Placental pericyte (primary cell): ENCODE results near the gene FAIM2. TPM values are rescaled to one million over a fixed set of nuclear protein-coding genes. Genes with fewer than 3 reads are reported as not detected.

Experiments used
- total RNA-seq: library from RNA; depleted of rRNA; stranded (reverse); fragments of >200 nt; gene quantifications from 2 replicates; pipeline ENCODE4 v1.2.3, GENCODE V29; 2012

The FAIM2 gene
- total RNA-seq: 0.29 and 6.6 TPM in 2 replicates

DNA sequence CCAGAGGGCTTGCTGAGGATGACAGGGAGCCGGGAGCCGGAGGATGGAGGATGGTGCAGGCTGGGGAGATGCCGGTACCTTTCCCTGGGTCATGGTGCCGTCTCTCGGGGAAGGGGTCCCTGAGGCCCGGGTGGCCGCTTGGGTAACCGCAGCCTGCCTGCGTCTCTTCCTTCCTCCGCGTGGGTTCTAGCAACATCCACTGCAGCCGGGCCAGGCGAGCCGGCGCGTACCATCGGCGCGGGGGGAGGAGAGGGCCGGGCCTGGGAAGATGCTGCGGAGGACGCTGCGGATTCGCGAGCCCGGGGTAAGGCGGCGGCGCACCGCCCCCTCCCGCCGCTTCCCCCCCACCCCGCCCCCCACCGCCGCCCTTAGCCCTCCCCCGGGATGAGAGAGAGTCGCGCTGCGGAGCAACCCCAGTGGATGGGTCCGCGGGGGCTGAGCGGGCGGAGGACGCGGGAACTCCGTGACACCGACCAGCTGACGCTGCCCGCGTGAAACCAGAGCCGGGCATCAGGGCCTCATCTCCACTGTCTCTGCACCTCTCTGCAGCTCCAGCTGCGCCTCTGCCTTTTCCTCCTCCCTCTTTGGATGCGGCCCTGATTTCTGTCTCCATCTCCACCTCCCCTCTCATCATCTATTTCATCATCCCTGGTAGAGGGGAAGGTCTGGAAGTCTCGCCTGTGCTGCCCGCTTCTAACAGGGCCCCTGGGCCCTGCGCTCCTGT is at the start of gene FAIM2:
TSS of gene FAIM2 (minus strand) at position 201 of the 724 bp plus-strand sequence. CDS start at position 93, 108 bp downstream.

GRCh38 chr12:49950273-49951251 is 46.9 kb upstream of the FAIM2 start, which contains the start of gene AQP2:
TSS of gene AQP2 (plus strand) at chr12:49950737. CDS start at chr12:49950831, 94 bp downstream.

GRCh38 chr12:49842519-49843352 is 61.0 kb downstream of the FAIM2 start, which contains the start of gene BCDIN3D:
TSS of gene BCDIN3D (minus strand) at chr12:49843106. CDS start at chr12:49843087, 19 bp downstream.

GRCh38 chr12:49828133-49829091 is 75.3 kb downstream of the FAIM2 start, which contains the start of gene NCKAP5L:
TSS of gene NCKAP5L (minus strand) at chr12:49828413. CDS start at chr12:49804044, 24,369 bp downstream.

Other genes starting within 250 kb of the FAIM2 start
- 28.2 and 80.6 TPM in 2 replicates for gene FMNL3, start 196.5 kb downstream of the FAIM2 start, total RNA-seq
- gene TMBIM6, start 162.3 kb downstream of the FAIM2 start, total RNA-seq: 511 and 533 TPM in 2 replicates
- 39.7 and 40.3 TPM in 2 replicates for gene NCKAP5L, start 75.5 kb downstream of the FAIM2 start, total RNA-seq
- gene BCDIN3D, start 60.8 kb downstream of the FAIM2 start, total RNA-seq: 2.4 and 3.3 TPM in 2 replicates
- not detected in 2 replicates for gene AQP2, start 46.8 kb upstream of the FAIM2 start, total RNA-seq
- gene AQP5, start 58.0 kb upstream of the FAIM2 start, total RNA-seq: not detected in 2 replicates
- gene AQP6, start 69.0 kb upstream of the FAIM2 start, total RNA-seq: not detected in 2 replicates
- 6.1 and 123 TPM in 2 replicates for gene RACGAP1, start 121.6 kb upstream of the FAIM2 start, total RNA-seq
- gene ASIC1, start 153.7 kb upstream of the FAIM2 start, total RNA-seq: 0.72 and 3.5 TPM in 2 replicates
- gene SMARCD1, start 181.4 kb upstream of the FAIM2 start, total RNA-seq: 52.3 and 89.6 TPM in 2 replicates
- not detected in 2 replicates for gene GPD1, start 200.1 kb upstream of the FAIM2 start, total RNA-seq
- gene COX14, start 208.3 kb upstream of the FAIM2 start, total RNA-seq: 28.8 and 29.8 TPM in 2 replicates